ENCODE results near the gene CREM. TPM values are rescaled to one million over a fixed set of nuclear protein-coding genes. Genes with fewer than 3 reads are reported as not detected.

CREM gene
- polyA plus RNA-seq, 1 of the 3 experiments (the other 2 are of a cell fraction): 41.4 TPM

GRCh38 chr10:35231646-35232045, 105.0 kb downstream of the CREM start (continued):
- TF ChIP-seq GABPA (IDR thresholded peaks at IDR 0.05; ENCODE audit: low read depth): no peak
- no peak for TF ChIP-seq JUND (IDR thresholded peaks at IDR 0.05)
- no peak for TF ChIP-seq SMC3 (IDR thresholded peaks at IDR 0.05; ENCODE audit: low read depth, low read length)

- no peak overlapping the region for H3K9ac ChIP-seq
- no peaks in the 10 kb centered on the region for H3K79me2 ChIP-seq (ENCODE audit: insufficient read depth)
- H3K27ac ChIP-seq (ENCODE audit: low read depth in 2 of 2, low read length in 1 of 2): no peak overlapping the region
- H4K20me1 ChIP-seq (ENCODE audit: insufficient read depth): no peaks in the 10 kb centered on the region
- no peaks in the 10 kb centered on the region for H3F3A ChIP-seq (replicated peaks; ENCODE audit: insufficient read depth)
- H3K9me3 ChIP-seq: no peaks in the 10 kb centered on the region
- CTCF ChIA-PET: interaction anchor here (0.7 kb wide), 1 partner anchor 41 kb away, joined by 5 read pairs; no protein-coding TSS in a partner anchor
- POLR2A ChIA-PET: no interaction called here
- H3K4me1 ChIP-seq (ENCODE audit: control insufficient read depth in 1 of 2, insufficient read depth in 2 of 2, low read depth in 1 of 2, low read length in 1 of 2): no peaks in the 10 kb centered on the region
- no peaks in the 10 kb centered on the region for H3K9me2 ChIP-seq
- no peak for DNase-seq
- no peaks in the 10 kb centered on the region for H3K36me3 ChIP-seq (replicated peaks in 1 of 2; ENCODE audit: control insufficient read depth in 1 of 2, insufficient read depth in 2 of 2, low read length in 1 of 2)
- no peak overlapping the region for H3K4me3 ChIP-seq (ENCODE audit: low read depth in 2 of 2, low read length in 1 of 2)
- no peaks in the 10 kb centered on the region for H3K27me3 ChIP-seq (ENCODE audit: insufficient read depth)
- H3K4me2 ChIP-seq: no peak overlapping the region
- WGBS (ENCODE audit: low lambda C conversion rate): 95% methylated on average over 3 of the region's 3 CpGs
- TF ChIP-seq, protein P1, sequence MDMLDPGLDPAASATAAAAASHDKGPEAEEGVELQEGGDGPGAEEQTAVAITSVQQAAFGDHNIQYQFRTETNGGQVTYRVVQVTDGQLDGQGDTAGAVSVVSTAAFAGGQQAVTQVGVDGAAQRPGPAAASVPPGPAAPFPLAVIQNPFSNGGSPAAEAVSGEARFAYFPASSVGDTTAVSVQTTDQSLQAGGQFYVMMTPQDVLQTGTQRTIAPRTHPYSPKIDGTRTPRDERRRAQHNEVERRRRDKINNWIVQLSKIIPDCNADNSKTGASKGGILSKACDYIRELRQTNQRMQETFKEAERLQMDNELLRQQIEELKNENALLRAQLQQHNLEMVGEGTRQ (IDR thresholded peaks at IDR 0.05; ENCODE audit: borderline replicate concordance, low read depth, low read length): no peak
- TF ChIP-seq RAD21 (IDR thresholded peaks at IDR 0.05; ENCODE audit: low read length) (no peak), CTCF (IDR thresholded peaks at IDR 0.05) (no peak), RXRA (IDR thresholded peaks at IDR 0.05; ENCODE audit: borderline replicate concordance, low read depth) (no peak), NFIC (IDR thresholded peaks at IDR 0.05; ENCODE audit: borderline replicate concordance) (no peak), TAF1 (IDR thresholded peaks at IDR 0.05; ENCODE audit: borderline replicate concordance, low read depth, low read length) (no peak), FOSL2 (IDR thresholded peaks at IDR 0.05; ENCODE audit: borderline replicate concordance, low read depth) (no peak), ELF1 (IDR thresholded peaks at IDR 0.05) (no peak), MAX (IDR thresholded peaks at IDR 0.05; ENCODE audit: low read depth) (no peak), USF1 (IDR thresholded peaks at IDR 0.05; ENCODE audit: borderline replicate concordance, low read depth) (no peak)
- H2AFZ ChIP-seq (ENCODE audit: low read depth): no peak overlapping the region
These were observed 105.9 kb downstream of the CREM start for GRCh38 chr10:35232527-35232926.

DNA sequence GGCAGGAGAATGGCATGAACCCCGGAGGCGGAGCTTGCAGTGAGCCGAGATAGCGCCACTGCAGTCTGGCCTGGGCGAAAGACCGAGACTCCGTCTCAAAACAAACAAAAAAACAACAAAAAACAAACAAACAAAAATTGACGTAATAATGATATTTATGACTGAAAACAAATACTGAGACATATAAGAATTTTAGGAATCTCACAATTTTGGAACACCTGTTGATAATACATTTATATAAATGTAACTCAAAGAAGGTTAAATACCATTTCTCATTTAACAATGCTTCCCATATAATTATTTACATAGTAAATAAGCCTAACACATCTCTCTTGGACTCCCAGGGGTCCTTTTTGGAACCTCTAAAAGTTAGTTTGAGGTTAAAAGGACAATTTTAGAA, 107.4 kb downstream of the CREM start:
- ChIA-PET POLR2A (no interaction called here), CTCF (interaction anchor here (1.3 kb wide), 1 partner anchor 38 kb away, joined by 3 read pairs; no protein-coding TSS in a partner anchor)
- Histone ChIP-seq H4K20me1 (ENCODE audit: insufficient read depth) (no peaks in the 10 kb centered on the region), H3F3A (replicated peaks; ENCODE audit: insufficient read depth) (no peaks in the 10 kb centered on the region), H2AFZ (ENCODE audit: low read depth) (no peak overlapping the region), H3K4me1 (ENCODE audit: control insufficient read depth in 1 of 2, insufficient read depth in 2 of 2, low read depth in 1 of 2, low read length in 1 of 2) (no peaks in the 10 kb centered on the region), H3K36me3 (replicated peaks in 1 of 2; ENCODE audit: control insufficient read depth in 1 of 2, insufficient read depth in 2 of 2, low read length in 1 of 2) (no peaks in the 10 kb centered on the region), H3K27me3 (ENCODE audit: insufficient read depth) (no peaks in the 10 kb centered on the region), H3K4me3 (ENCODE audit: low read depth in 2 of 2, low read length in 1 of 2) (no peak overlapping the region), H3K27ac (ENCODE audit: low read depth in 2 of 2, low read length in 1 of 2) (no peak overlapping the region), H3K9ac (no peak overlapping the region), H3K79me2 (ENCODE audit: insufficient read depth) (no peaks in the 10 kb centered on the region), H3K9me3 (no peaks in the 10 kb centered on the region), H3K9me2 (no peaks in the 10 kb centered on the region), H3K4me2 (no peak overlapping the region)
- TF ChIP-seq REST (IDR thresholded peaks at IDR 0.05; ENCODE audit: low read depth, low read length): no peak
- no peak for TF ChIP-seq RFX5 (IDR thresholded peaks at IDR 0.05; ENCODE audit: low read length)
- TF ChIP-seq RAD21 (IDR thresholded peaks at IDR 0.05; ENCODE audit: low read length): no peak
- no peak for TF ChIP-seq TAF1 (IDR thresholded peaks at IDR 0.05; ENCODE audit: borderline replicate concordance, low read depth, low read length)
- TF ChIP-seq NRF1 (IDR thresholded peaks at IDR 0.05; ENCODE audit: low read depth, low read length): no peak
- DNase-seq: no peak
- WGBS (ENCODE audit: low lambda C conversion rate): 94% methylated on average over 8 of the region's 8 CpGs
